H9 (cell line): ENCODE results near the gene GAREM1. TPM values are rescaled to one million over a fixed set of nuclear protein-coding genes. Genes with fewer than 3 reads are reported as not detected.

ENCODE experiments used
- DNase-seq: peaks from one replicate; pipeline ENCODE4 v3.0.0-alpha.2; 2017
- H2AFZ ChIP-seq: one replicate; pipeline ENCODE4 v1.6.1; 2013; ENCODE audit warnings: mild to moderate bottlenecking, low read length, control low read depth, moderate library complexity
- H2AK5ac ChIP-seq: 2 replicates; pipeline ENCODE4 v1.6.1; 2013; ENCODE audit warnings: low read length, control low read depth, mixed read lengths; ENCODE audit not compliant: insufficient read length
- H2BK120ac ChIP-seq: one replicate; pipeline ENCODE4 v1.6.1; 2013; ENCODE audit warnings: low read depth, mild to moderate bottlenecking, low read length, control low read depth, inconsistent platforms; ENCODE audit not compliant: poor library complexity, severe bottlenecking
- H2BK12ac ChIP-seq: 2 replicates; pipeline ENCODE4 v1.6.1; 2013; ENCODE audit warnings: low read length, control low read depth, mixed read lengths, low read depth; ENCODE audit not compliant: insufficient read length
- H2BK15ac ChIP-seq: 2 replicates; pipeline ENCODE4 v1.6.1; 2013; ENCODE audit warnings: low read depth, low read length, control low read depth
- H2BK20ac ChIP-seq: one replicate; pipeline ENCODE4 v1.6.1; 2013; ENCODE audit warnings: low read depth, mild to moderate bottlenecking, low read length, control low read depth, inconsistent platforms; ENCODE audit not compliant: poor library complexity, severe bottlenecking
- H2BK5ac ChIP-seq: 2 replicates; pipeline ENCODE4 v1.6.1; 2013; ENCODE audit warnings: low read length, control low read depth, mixed read lengths; ENCODE audit not compliant: insufficient read length
- H3K14ac ChIP-seq: 2 replicates; pipeline ENCODE4 v1.6.1; 2013; ENCODE audit warnings: low read length, control low read depth; ENCODE audit not compliant: insufficient read depth
- H3K18ac ChIP-seq: 2 replicates; pipeline ENCODE4 v1.6.1; 2013; ENCODE audit warnings: low read depth, mild to moderate bottlenecking, mixed read lengths, low read length, control low read depth; ENCODE audit not compliant: insufficient read length
- H3K23ac ChIP-seq: 2 replicates; pipeline ENCODE4 v1.6.1; 2013; ENCODE audit warnings: low read length, control low read depth, mixed read lengths, low read depth; ENCODE audit not compliant: insufficient read length
- H3K23me2 ChIP-seq: 2 replicates; pipeline ENCODE4 v1.6.1; 2013; ENCODE audit warnings: low read depth, mild to moderate bottlenecking, mixed read lengths, low read length, control low read depth; ENCODE audit not compliant: insufficient read length, poor library complexity, severe bottlenecking
- H3K27ac ChIP-seq: 2 replicates; pipeline ENCODE4 v1.5.1; 2013; ENCODE audit warnings: low read length, control low read depth, mixed read lengths, low read depth; ENCODE audit not compliant: insufficient read length
- H3K27me3 ChIP-seq: 2 replicates; pipeline ENCODE4 v1.6.1; 2013; ENCODE audit warnings: low read length, control low read depth, inconsistent platforms; ENCODE audit not compliant: insufficient read depth
- H3K4ac ChIP-seq: 2 replicates; pipeline ENCODE4 v1.6.1; 2013; ENCODE audit warnings: low read depth, mild to moderate bottlenecking, control low read depth, inconsistent platforms, low read length, moderate library complexity
- H3K4me1 ChIP-seq: 2 replicates; pipeline ENCODE4 v1.6.1; 2013; ENCODE audit warnings: low read length, control low read depth, inconsistent platforms; ENCODE audit not compliant: insufficient read depth
- H3K4me2 ChIP-seq: 2 replicates; pipeline ENCODE4 v1.6.1; 2013; ENCODE audit warnings: low read length, control low read depth, mixed read lengths; ENCODE audit not compliant: insufficient read length, insufficient read depth
- H3K56ac ChIP-seq: 2 replicates; pipeline ENCODE4 v1.6.1; 2013; ENCODE audit warnings: low read depth, mild to moderate bottlenecking, mixed read lengths, low read length, control low read depth; ENCODE audit not compliant: insufficient read length
- H3K79me1 ChIP-seq: 2 replicates; pipeline ENCODE4 v1.6.1; 2013; ENCODE audit warnings: low read depth, mild to moderate bottlenecking, moderate library complexity, low read length, control low read depth, inconsistent platforms; ENCODE audit not compliant: insufficient read depth, poor library complexity, severe bottlenecking
- H3K79me2 ChIP-seq: 2 replicates; pipeline ENCODE4 v1.6.1; 2013; ENCODE audit warnings: low read length, control low read depth, inconsistent platforms; ENCODE audit not compliant: insufficient read depth
- H3K9ac ChIP-seq: 2 replicates; pipeline ENCODE4 v1.6.1; 2013; ENCODE audit warnings: low read length, control low read depth, mixed read lengths; ENCODE audit not compliant: insufficient read length; ENCODE audit errors: extremely low read depth
- H3K9me3 ChIP-seq: one replicate; pipeline ENCODE4 v1.6.1; 2013; ENCODE audit warnings: low read depth, low read length, inconsistent platforms; ENCODE audit not compliant: control insufficient read depth
- H3T11ph ChIP-seq: one replicate; pipeline ENCODE4 v1.6.1; 2013; ENCODE audit warnings: mild to moderate bottlenecking, low read length, control low read depth, inconsistent platforms
- H4K20me1 ChIP-seq: one replicate; pipeline ENCODE4 v1.6.1; 2013; ENCODE audit not compliant: control insufficient read depth, insufficient read length, insufficient read depth
- H4K5ac ChIP-seq: 2 replicates; pipeline ENCODE4 v1.6.1; 2013; ENCODE audit warnings: low read depth, mild to moderate bottlenecking, mixed read lengths, low read length, control low read depth; ENCODE audit not compliant: insufficient read length
- H4K8ac ChIP-seq: replicated peaks from 2 replicates; pipeline ENCODE4 v1.6.1; 2013; ENCODE audit warnings: low read length, control low read depth, mixed read lengths, low read depth; ENCODE audit not compliant: insufficient read length
- H4K91ac ChIP-seq: 2 replicates; pipeline ENCODE4 v1.6.1; 2013; ENCODE audit warnings: low read depth, mild to moderate bottlenecking, moderate library complexity, mixed read lengths, low read length, control low read depth; ENCODE audit not compliant: insufficient read length
- H3K27ac Mint-ChIP-seq, 3 experiments: 2 replicates in 2 of 3; 3 replicates in 1 of 3; pipeline ENCODE4 v1.8.0; 2020 to 2021; ENCODE audit warnings: mixed read lengths in 3 of 3, mild to moderate bottlenecking in 1 of 3, moderate library complexity in 1 of 3
- H3K27me3 Mint-ChIP-seq: 2 replicates; pipeline ENCODE4 v1.8.0; 2021; ENCODE audit warnings: low read depth, mild to moderate bottlenecking, moderate library complexity, mixed read lengths
- H3K36me3 Mint-ChIP-seq, 3 experiments: 2 replicates in 2 of 3; 3 replicates in 1 of 3; pipeline ENCODE4 v1.8.0; 2020 to 2021; ENCODE audit warnings: low read depth in 3 of 3, mixed read lengths in 3 of 3; ENCODE audit not compliant: insufficient read depth in 1 of 3
- H3K4me1 Mint-ChIP-seq, 2 experiments: 2 replicates each; pipeline ENCODE4 v1.8.0; 2020; ENCODE audit warnings: mixed read lengths in 2 of 2
- H3K4me3 Mint-ChIP-seq, 2 experiments: 2 replicates in 1 of 2; 3 replicates in 1 of 2; pipeline ENCODE4 v1.8.0; 2020 to 2021; ENCODE audit warnings: mild to moderate bottlenecking in 2 of 2, mixed read lengths in 2 of 2, moderate library complexity in 1 of 2
- H3K9me3 Mint-ChIP-seq, 2 experiments: 2 replicates in 1 of 2; 3 replicates in 1 of 2; pipeline ENCODE4 v1.8.0; 2020; ENCODE audit warnings: mild to moderate bottlenecking in 2 of 2, mixed read lengths in 2 of 2, moderate library complexity in 1 of 2
- CTCF ChIP-seq: fragments of 200-600 bp; sonication (generic); conservative IDR thresholded peaks from 3 replicates; pipeline ENCODE4 v1.8.0; 2021; ENCODE audit warnings: antibody characterized with exemption, mild to moderate bottlenecking
- WGBS: extraction: QIAGEN DNeasy Blood & Tissue Kit; methylation state at CpG from one replicate; pipeline ENCODE4 v1.1.7; 2013; ENCODE audit warnings: missing lambda C conversion rate, low lambda C conversion rate, mixed read lengths; ENCODE audit not compliant: insufficient read length; ENCODE audit errors: extremely low coverage; 5-methylcytosine and 5-hydroxymethylcytosine counted together
- total RNA-seq: library from RNA; stranded (reverse); gene quantifications from 2 replicates; pipeline ENCODE4 v1.2.1, GENCODE V29; 2021

The GAREM1 gene
- total RNA-seq, 1 experiment from 2014 or later, result 4.4 TPM

GRCh38 chr18:32351032-32351431 lies 119.7 kb downstream of the GAREM1 start:
- no peaks in the 10 kb centered on the region for H4K20me1 ChIP-seq
- no peaks in the 10 kb centered on the region; a peak in 1 of 7 replicates for H3K36me3 Mint-ChIP-seq
- H3K9me3 Mint-ChIP-seq, result no peaks in the 10 kb centered on the region
- no peak overlapping the region for H2BK120ac ChIP-seq
- no peak overlapping the region for H2BK5ac ChIP-seq
- no peak for DNase-seq
- H4K91ac ChIP-seq, result no peak overlapping the region
- H3K23ac ChIP-seq, result no peak overlapping the region
- H4K5ac ChIP-seq, result no peak overlapping the region
- H2BK15ac ChIP-seq, result no peak overlapping the region
- H3K27ac Mint-ChIP-seq, result no peak overlapping the region
- H3K27me3 ChIP-seq, result no peaks in the 10 kb centered on the region
- H2BK20ac ChIP-seq, result no peak overlapping the region
- no peak overlapping the region for H3K56ac ChIP-seq
- no peak overlapping the region for H2BK12ac ChIP-seq
- H3K14ac ChIP-seq, result no peak overlapping the region
- H3K4me1 Mint-ChIP-seq, result peaks cover 18 to 25% of the 10 kb centered on the region in 2 experiments
- no peak overlapping the region for H3K4me2 ChIP-seq
- H3K9me3 ChIP-seq, result no peaks in the 10 kb centered on the region
- H3T11ph ChIP-seq, result no peak overlapping the region
- H2AK5ac ChIP-seq, result no peak overlapping the region
- H3K4ac ChIP-seq, result no peak overlapping the region
- no peaks in the 10 kb centered on the region for H3K27me3 Mint-ChIP-seq
- H3K4me3 Mint-ChIP-seq, result no peak overlapping the region
- no peak overlapping the region for H2AFZ ChIP-seq
- H3K9ac ChIP-seq, result no peak overlapping the region
- no peaks in the 10 kb centered on the region for H3K23me2 ChIP-seq
- no peaks in the 10 kb centered on the region; the same call in 1 of the 2 replicates for H3K4me1 ChIP-seq
- no peak overlapping the region for H3K27ac ChIP-seq
- WGBS, result no CpG with 5 or more reads among the region's 1 CpG
- H3K79me1 ChIP-seq, result no peaks in the 10 kb centered on the region
- no peaks in the 10 kb centered on the region for H3K79me2 ChIP-seq
- H3K18ac ChIP-seq, result no peak overlapping the region
- TF ChIP-seq CTCF, result no peak
- no peak overlapping the region for H4K8ac ChIP-seq
